Ammon's horn (tissue), 1 donor: ENCODE measurements around the gene SNN.

ENCODE experiments used
- DNase-seq: peaks from one replicate; pipeline ENCODE4 v3.0.0-alpha.2; 2016; ENCODE audit warnings: low spot score

The SNN gene

GRCh38 chr16:11635113-11635652 lies 33.1 kb upstream of the SNN start:
- no peak for DNase-seq

GRCh38 chr16:11635679-11636171 lies 32.5 kb upstream of the SNN start:
- DNase-seq = no peak

GRCh38 chr16:11636172-11636721 lies 32.0 kb upstream of the SNN start:
- no peak for DNase-seq

DNA sequence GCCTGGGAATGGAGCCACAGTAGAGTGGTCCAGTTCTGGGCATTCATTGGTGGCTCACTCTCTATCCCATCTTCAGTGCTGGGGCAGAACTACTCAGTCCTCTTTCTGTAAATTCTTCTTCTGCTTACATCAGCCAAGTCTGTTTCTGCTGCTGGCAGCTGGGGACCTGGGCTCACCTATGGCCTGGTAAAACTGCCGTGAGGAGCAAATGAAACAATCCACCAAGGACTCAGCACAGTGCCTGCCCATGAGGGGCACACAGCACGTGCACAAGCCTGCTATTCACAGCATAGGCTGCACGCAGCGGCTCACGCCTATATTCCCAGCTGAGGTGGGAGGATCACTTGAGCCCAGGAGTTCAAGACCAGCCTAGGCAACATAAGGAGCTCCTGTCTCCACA lies 30.9 kb upstream of the SNN start:
- no peak for DNase-seq

GRCh38 chr16:11638140-11638539 lies 30.1 kb upstream of the SNN start:
- DNase-seq = no peak

GRCh38 chr16:11639008-11639562 lies 29.2 kb upstream of the SNN start:
- DNase-seq = no peak

- DNase-seq = peak; percentile 87
Observed at GRCh38 chr16:11639925-11640899, 28.0 kb upstream of the SNN start.

- peak; percentile 76 for DNase-seq
Observed at GRCh38 chr16:11640987-11641817, 27.1 kb upstream of the SNN start.

- DNase-seq = no peak
Observed at GRCh38 chr16:11642765-11643116, 25.5 kb upstream of the SNN start.

DNA sequence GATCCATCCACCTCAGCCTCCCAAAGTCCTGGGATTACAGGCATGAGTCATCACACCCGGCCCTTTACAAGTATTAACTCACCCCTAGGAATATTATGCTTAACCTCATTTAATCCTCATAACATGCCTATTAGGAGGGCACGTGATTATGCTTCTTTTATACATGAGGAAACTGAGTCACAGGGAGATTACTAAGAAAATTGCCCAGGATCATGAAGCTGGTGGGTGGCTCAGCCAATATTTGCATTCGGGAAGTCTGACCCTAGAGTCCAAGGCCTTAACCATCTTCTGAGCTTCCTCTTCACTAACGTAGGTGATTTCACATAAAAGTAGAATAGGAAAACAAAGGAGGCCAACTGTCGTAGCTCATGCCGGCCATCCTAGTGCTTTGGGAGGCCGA lies 19.0 kb upstream of the SNN start:
- no peak for DNase-seq

GRCh38 chr16:11650641-11651591 lies 17.3 kb upstream of the SNN start:
- no peak for DNase-seq

GRCh38 chr16:11651796-11652195 lies 16.5 kb upstream of the SNN start:
- no peak for DNase-seq

DNA sequence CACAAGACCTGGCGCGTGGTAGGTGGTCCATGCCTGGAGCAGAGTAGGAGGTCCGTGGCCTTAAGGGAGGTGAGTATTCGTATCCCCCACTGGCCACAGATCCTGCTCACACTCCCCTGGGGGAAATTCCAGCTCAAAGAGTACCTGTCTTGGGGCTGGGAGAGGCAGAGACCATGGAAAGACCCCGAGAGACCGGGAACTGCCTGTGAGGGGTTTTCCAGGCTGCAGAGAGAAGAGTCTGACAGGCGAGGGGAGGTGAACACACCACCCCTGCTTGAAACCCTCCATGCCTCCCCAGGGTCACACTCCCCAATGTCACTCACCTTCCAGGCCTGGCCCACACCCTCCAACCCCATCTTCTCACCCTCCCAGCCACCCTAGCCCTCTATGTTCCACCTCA lies 12.6 kb upstream of the SNN start:
- no peak for DNase-seq

- no peak for DNase-seq
Observed at GRCh38 chr16:11657556-11657955, 10.7 kb upstream of the SNN start.

DNA sequence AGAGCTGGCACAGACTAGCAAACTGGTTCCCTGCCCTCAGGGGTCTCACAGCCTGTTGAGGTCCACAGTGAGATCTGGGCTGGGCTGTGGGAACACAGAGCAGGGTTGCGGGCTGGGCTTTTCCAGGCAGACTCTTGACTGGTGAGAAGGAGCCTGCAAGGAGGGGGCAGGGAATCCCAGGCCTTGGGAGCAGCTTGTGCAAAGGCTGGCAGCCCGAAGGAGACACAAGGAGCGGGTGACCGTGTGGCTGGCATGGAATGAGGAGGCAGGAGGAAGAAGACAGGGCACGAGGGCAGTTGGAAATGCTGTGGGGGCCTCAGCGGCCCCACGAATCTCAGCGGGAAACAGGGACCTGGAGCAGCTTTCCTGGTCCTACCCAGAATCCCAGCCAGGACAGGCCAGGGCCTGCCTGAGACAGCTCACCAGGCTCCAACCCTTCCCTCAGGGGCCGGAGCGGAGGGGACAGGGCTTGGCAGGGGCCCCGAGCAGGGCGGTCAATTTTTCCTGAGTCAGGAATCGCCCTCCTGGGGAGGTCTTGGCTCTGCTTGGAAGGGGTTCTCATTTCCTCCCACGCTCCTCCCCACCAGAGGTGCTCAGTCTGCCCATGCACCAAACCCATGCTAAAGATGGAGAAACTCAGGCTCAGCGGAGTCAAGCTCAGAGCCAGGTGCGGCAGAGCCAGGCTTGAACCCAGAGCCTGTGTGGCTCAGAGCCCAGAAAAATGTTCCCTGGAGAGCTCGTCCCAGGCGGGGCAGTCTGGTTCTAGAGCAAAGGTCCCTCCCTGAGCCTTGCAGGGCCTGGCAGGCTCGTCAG lies 9.2 kb upstream of the SNN start:
- no peak for DNase-seq

DNA sequence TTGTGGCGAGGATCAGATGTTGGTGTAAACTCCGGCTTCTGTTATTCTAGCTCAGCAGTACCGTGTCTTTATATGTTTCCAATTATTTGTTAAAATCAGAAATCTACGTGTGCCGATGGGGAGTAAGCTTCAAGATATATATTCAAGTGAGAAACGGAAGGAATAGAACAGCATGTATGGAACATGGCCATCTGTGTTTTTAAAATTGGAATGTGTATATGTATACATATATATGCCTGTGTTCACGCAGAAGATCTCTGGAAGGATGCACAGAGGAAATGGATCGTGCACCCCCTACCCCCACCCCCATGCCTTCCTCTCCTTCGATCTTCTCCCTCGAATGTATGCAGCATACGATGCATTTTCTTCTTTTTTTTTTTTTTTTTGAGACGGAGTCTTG lies 7.7 kb upstream of the SNN start:
- no peak for DNase-seq

DNA sequence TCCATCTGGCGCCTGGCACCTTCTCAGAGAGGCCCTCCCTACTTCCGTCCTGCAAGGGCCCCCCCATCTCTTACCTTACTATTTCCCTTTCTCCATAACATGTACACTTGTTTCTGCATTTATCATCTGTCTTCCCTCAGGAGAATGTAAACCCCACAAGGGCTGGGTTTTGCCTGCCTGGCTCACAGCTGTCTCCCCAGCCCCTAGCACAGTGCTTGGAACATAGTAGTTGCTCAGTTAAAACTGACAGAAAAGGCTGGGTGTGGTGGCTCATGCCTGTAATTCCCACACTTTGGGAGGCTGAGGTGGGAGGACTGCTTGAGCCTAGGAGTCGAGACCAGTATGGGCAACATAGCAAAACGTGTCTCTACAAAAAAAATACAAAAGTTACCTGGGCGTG lies 5.7 kb upstream of the SNN start:
- no peak for DNase-seq

DNA sequence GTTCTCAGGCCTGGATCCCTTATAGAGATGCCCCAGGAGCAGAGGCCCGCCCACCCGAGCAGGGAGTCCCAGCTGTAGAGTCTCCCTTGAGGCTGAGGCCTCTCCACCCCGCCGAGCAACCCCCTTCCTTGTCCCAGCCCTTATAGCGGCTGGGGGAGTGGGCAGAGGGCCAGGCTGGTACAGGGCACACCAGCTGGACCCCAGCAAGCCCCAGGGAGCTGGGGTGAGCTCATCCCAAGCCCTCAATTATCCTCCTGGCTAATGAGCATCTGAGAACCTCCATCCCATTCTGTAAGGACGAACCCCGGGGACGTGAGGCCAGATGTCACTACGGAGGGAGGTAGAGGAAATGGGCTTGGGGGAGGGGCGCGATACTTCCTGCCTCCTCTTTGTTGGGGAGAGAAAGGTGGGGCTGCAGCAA lies 3.2 kb upstream of the SNN start:
- no peak for DNase-seq

DNA sequence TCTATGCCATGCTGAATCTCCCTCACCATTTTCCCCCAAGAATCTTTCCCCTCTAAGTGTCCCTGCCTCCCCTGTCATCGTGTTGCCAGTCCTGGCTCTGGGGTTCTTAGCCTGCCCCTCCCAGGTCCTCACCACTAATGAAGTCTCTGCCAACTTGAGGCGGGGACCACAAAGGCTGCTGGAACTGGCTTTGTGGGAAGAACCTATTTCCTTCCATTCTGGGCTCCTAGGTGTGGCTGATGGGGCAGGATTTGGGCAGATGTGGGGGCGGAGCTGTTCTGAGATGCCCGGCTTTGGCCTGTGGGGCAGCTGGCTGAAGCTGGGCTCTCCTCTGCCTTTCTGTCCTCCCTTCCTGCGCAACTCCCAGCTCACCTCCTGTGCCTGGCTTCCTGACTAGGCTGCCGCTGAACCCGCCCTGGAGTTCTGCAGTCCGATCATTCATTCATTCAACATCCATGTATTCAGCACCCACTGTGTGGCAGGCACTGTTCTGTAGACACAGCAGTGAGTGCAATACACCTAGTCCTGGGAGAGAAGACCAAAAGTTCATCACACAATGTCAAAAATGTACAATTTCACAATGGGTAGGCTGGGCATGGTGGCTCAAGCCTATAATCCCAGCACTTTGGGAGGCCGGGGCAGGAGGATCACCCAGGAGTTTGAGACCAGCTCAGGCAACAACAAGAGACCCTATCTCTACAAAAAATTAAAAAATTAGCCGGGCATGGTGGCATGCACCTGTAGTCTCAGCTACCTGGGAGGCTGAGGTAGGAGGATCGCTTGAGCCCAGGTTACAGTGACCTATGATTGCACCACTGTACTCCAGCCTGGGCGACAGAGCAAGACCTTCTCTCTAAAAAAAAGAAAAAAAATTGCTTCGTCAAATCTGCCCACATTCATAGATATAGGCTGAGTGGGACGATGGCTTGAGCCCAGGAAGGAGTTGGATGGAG lies 1.9 kb upstream of the SNN start:
- DNase-seq = no peak
